K562 (cell line): Measurements from ENCODE around the gene UQCRH. TPM values are rescaled to one million over a fixed set of nuclear protein-coding genes. Genes with fewer than 3 reads are reported as not detected.

ENCODE experiments used
- C11orf30 ChIP-seq: fragments of 450-650 bp; IDR thresholded peaks from 2 replicates; pipeline ENCODE4 v1.6.1; 2016; ENCODE audit warnings: low read depth, mild to moderate bottlenecking
- CBX3 ChIP-seq, 2 experiments: IDR thresholded peaks; 1 replicate in 1 of 2; 2 replicates in 1 of 2; pipeline ENCODE4 v1.6.1; 2012; ENCODE audit warnings: inconsistent platforms in 2 of 2, low read length in 2 of 2, borderline replicate concordance in 1 of 2, control low read depth in 1 of 2
- CXXC5 ChIP-seq: fragments of 250-450 bp; sonication (Bioruptor Pico); IDR thresholded peaks from 2 replicates; pipeline ENCODE4 v1.8.0; 2022; ENCODE audit warnings: inconsistent platforms, mild to moderate bottlenecking, moderate library complexity
- EHMT2 ChIP-seq: fragments of 450-650 bp; IDR thresholded peaks from 2 replicates; pipeline ENCODE4 v1.6.1; 2018; ENCODE audit warnings: antibody characterized with exemption
- ELF2 ChIP-seq: fragments of 250-450 bp; sonication (Bioruptor Pico); IDR thresholded peaks from 2 replicates; pipeline ENCODE4 v1.5.0; 2021; ENCODE audit warnings: mild to moderate bottlenecking
- GABPA ChIP-seq: fragments of 200-800 bp; sonication (Bioruptor generic); conservative IDR thresholded peaks from 2 replicates; pipeline ENCODE4 v1.6.1; 2016; ENCODE audit warnings: low read depth, missing genetic modification characterization, missing compliant biosample characterization
- GABPB2 ChIP-seq: fragments of 250-450 bp; sonication (Bioruptor Pico); conservative IDR thresholded peaks from 2 replicates; pipeline ENCODE4 v1.5.1; 2021; ENCODE audit warnings: mild to moderate bottlenecking
- GATAD2B ChIP-seq: fragments of 450-650 bp; IDR thresholded peaks from 2 replicates; pipeline ENCODE4 v1.6.1; 2017; ENCODE audit warnings: mild to moderate bottlenecking, borderline replicate concordance
- HOXB6 ChIP-seq: fragments of 250-450 bp; sonication (Bioruptor Pico); IDR thresholded peaks from 2 replicates; pipeline ENCODE4 v1.5.1; 2022; ENCODE audit warnings: mild to moderate bottlenecking, borderline replicate concordance
- KDM4B ChIP-seq, 2 experiments: fragments of 450-650 bp in 1 of 2; sonication (generic) in 1 of 2; IDR thresholded peaks; 2 replicates each; pipeline ENCODE4 v1.6.1; 2016 to 2017; ENCODE audit warnings: borderline replicate concordance in 2 of 2, antibody characterized with exemption in 1 of 2, low read depth in 1 of 2, mild to moderate bottlenecking in 1 of 2
- MAFK ChIP-seq: IDR thresholded peaks from 2 replicates; pipeline ENCODE4 v1.6.1; 2011; ENCODE audit warnings: low read length, improper control_type of control experiment
- MECOM ChIP-seq: fragments of 250-450 bp; sonication (Bioruptor Pico); IDR thresholded peaks from 2 replicates; pipeline ENCODE4 v1.8.0; 2022; ENCODE audit warnings: inconsistent platforms
- MIER1 ChIP-seq: fragments of 450-650 bp; IDR thresholded peaks from 2 replicates; pipeline ENCODE4 v1.6.1; 2016; ENCODE audit warnings: antibody characterized with exemption, mild to moderate bottlenecking, low read depth
- NFRKB ChIP-seq: fragments of 450-650 bp; IDR thresholded peaks from 2 replicates; pipeline ENCODE4 v1.6.1; 2016; ENCODE audit warnings: low read depth
- PTBP1 ChIP-seq: fragments of 200-400 bp; formaldehyde crosslinking; IDR thresholded peaks from 2 replicates; pipeline ENCODE4 v1.6.1; 2017; ENCODE audit warnings: low read depth, low read length
- PTTG1 ChIP-seq: fragments of 450-650 bp; IDR thresholded peaks from 2 replicates; pipeline ENCODE4 v1.6.1; 2016; ENCODE audit warnings: low read depth, mild to moderate bottlenecking, missing genetic modification characterization, missing compliant biosample characterization
- RBBP5 ChIP-seq: fragments of 200-600 bp; sonication (generic); IDR thresholded peaks from 2 replicates; pipeline ENCODE4 v1.6.1; 2012; ENCODE audit warnings: borderline replicate concordance, mild to moderate bottlenecking, low read length, control low read depth, inconsistent platforms; ENCODE audit not compliant: insufficient read depth, poor library complexity, severe bottlenecking
- SETDB1 ChIP-seq: IDR thresholded peaks from one replicate; pipeline ENCODE4 v1.6.1; 2012; ENCODE audit warnings: low read length, control low read depth, inconsistent platforms
- SMAD3 ChIP-seq: fragments of 450-650 bp; formaldehyde crosslinking; conservative IDR thresholded peaks from 2 replicates; pipeline ENCODE4 v1.4.0; 2020; ENCODE audit warnings: mild to moderate bottlenecking
- TRIM28 ChIP-seq: fragments of 450-650 bp; IDR thresholded peaks from 2 replicates; pipeline ENCODE4 v1.6.1; 2017
- ZBTB1 ChIP-seq: sonication (generic); formaldehyde crosslinking; IDR thresholded peaks from 2 replicates; pipeline ENCODE4 v1.8.1; 2023; ENCODE audit warnings: missing genetic modification reagents, low read depth, mild to moderate bottlenecking, borderline replicate concordance
- ZNF165 ChIP-seq: fragments of 250-450 bp; sonication (Bioruptor Pico); IDR thresholded peaks from 2 replicates; pipeline ENCODE4 v1.4.0; 2020; ENCODE audit warnings: borderline replicate concordance
- ZNF263 ChIP-seq: sonication (generic); formaldehyde crosslinking; IDR thresholded peaks from 2 replicates; pipeline ENCODE4 v1.8.0; 2022; ENCODE audit warnings: mild to moderate bottlenecking, missing genetic modification reagents, borderline replicate concordance
- ZNF431 ChIP-seq: sonication (generic); formaldehyde crosslinking; IDR thresholded peaks from 2 replicates; pipeline ENCODE4 v1.8.0; 2022; ENCODE audit warnings: mild to moderate bottlenecking, missing genetic modification reagents
- ZNF445 ChIP-seq: fragments of 250-450 bp; sonication (Bioruptor Pico); IDR thresholded peaks from 2 replicates; pipeline ENCODE4 v1.4.0; 2020; ENCODE audit warnings: low read depth, mild to moderate bottlenecking, moderate library complexity
- ZNF79 ChIP-seq: fragments of 250-450 bp; sonication (Bioruptor Pico); IDR thresholded peaks from 2 replicates; pipeline ENCODE4 v1.4.0; 2020; ENCODE audit warnings: low read depth, mild to moderate bottlenecking, moderate library complexity
- polyA plus RNA-seq, 8 experiments: library from polyadenylated mRNA; depleted of rRNA in 4 of 8; stranded (reverse) in 5 of 8; unstranded in 3 of 8; fragments of >200 nt; fragmentation: Nextera tagmentation in 2 of 8; fragmentation: Illumina TruSeq in 1 of 8; extraction: Ambion mirVana in 2 of 8; extraction: Trizol in 1 of 8; gene quantifications; 2 replicates each; pipeline versions ENCODE4 v1.2.1 to v1.2.3, GENCODE V29; 2011 to 2014; ENCODE audit warnings: inconsistent platforms in 1 of 8, missing spikeins in 1 of 8
- total RNA-seq, 7 experiments: library from RNA; depleted of rRNA in 6 of 7; stranded (reverse); fragments of >200 nt in 6 of 7; fragmentation: Illumina TruSeq in 2 of 7; extraction: Trizol in 2 of 7; gene quantifications; 2 replicates each; pipeline versions ENCODE4 v1.2.1 to v1.2.3, GENCODE V29; 2011 to 2021; ENCODE audit warnings: low replicate concordance in 1 of 7
- TF ChIP-seq, protein P1 (sequence below): fragments of 450-650 bp; formaldehyde crosslinking; IDR thresholded peaks from 2 replicates; pipeline ENCODE4 v1.4.0; 2020; ENCODE audit warnings: mild to moderate bottlenecking, moderate library complexity
- TF ChIP-seq, protein P2 (sequence below): fragments of 250-450 bp; sonication (Bioruptor Pico); IDR thresholded peaks from 2 replicates; pipeline ENCODE4 v1.5.0; 2021
- TF ChIP-seq, protein P3 (sequence below): fragments of 450-650 bp; formaldehyde crosslinking; IDR thresholded peaks from 2 replicates; pipeline ENCODE4 v1.4.0; 2022; ENCODE audit warnings: mild to moderate bottlenecking, moderate library complexity

UQCRH gene
- total and polyA plus RNA-seq, 9 of the 15 experiments (the other 6 are each of a cell fraction or from before 2014, with no cell fraction given), result 1,267 to 5,184 (median 2,410) TPM

DNA sequence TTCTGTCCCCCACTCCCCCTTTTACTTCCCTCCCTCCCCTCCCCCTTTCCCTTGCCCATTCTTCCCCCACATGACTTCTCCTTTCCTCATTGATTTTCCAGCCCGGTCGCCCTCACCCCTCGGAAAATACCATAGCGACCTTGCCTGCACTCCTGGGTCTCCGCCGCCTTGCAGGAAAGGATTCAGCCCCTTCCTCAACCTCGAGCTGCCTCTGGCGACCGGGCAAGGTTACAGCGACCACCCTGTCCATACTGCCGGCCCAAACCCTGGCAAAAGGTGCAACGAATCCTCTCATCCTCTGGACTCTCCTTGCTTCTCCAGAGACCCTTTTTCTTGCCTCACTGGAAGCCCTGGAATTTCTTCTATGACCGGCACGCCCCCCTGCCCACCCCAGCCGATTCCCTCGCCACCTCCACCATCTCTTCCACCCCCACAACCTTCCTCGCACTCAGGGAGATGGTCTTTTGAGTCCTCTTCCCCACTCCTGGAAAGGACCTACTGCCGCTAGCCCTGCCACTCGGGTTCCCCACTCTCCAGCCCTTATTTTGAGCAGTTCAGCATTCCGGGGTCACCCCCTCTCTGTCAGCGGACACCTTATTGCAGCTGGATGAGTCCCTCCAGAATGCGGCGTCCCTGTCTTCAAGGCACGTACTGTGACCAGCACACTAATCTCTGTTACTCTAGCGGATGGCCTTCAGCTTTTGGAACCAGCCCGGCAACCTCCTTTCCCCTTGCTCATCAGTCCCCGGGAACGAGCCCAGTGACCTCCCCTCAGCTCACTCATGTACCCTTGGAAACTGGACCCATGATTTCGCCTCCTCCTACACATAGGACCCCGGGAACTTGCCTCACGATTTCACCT is 38.0 kb downstream of the UQCRH start (continued):
- peak; percentile 15; the same call in 1 of the 2 replicates for TF ChIP-seq MIER1
- TF ChIP-seq HOXB6 (CRISPR knock-in tag), result no peak
- no peak for TF ChIP-seq ZNF165 (CRISPR knock-in tag)
- TF ChIP-seq GATAD2B, result no peak
- TF ChIP-seq, protein P1, sequence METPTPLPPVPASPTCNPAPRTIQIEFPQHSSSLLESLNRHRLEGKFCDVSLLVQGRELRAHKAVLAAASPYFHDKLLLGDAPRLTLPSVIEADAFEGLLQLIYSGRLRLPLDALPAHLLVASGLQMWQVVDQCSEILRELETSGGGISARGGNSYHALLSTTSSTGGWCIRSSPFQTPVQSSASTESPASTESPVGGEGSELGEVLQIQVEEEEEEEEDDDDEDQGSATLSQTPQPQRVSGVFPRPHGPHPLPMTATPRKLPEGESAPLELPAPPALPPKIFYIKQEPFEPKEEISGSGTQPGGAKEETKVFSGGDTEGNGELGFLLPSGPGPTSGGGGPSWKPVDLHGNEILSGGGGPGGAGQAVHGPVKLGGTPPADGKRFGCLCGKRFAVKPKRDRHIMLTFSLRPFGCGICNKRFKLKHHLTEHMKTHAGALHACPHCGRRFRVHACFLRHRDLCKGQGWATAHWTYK (CRISPR knock-in tag), result no peak
- TF ChIP-seq SETDB1, result no peak
- TF ChIP-seq MAFK, result no peak
- no peak for TF ChIP-seq TRIM28
- no peak for TF ChIP-seq CXXC5
- TF ChIP-seq C11orf30, result no peak
- no peak for TF ChIP-seq MECOM (CRISPR knock-in tag)
- 0 out of 2 replicates have a peak, but pooled peaks have one; percentile 7 for TF ChIP-seq EHMT2
- peak; percentile 56; the same call in 1 of the 2 replicates for TF ChIP-seq ZBTB1 (CRISPR knock-in tag)
- no peak for TF ChIP-seq PTBP1
- TF ChIP-seq ZNF445 (CRISPR knock-in tag), result no peak
- no peak for TF ChIP-seq GABPB2 (CRISPR knock-in tag)
- TF ChIP-seq RBBP5, result no peak
- TF ChIP-seq KDM4B (IDR thresholded peaks at IDR 0.05; ENCODE audit: borderline replicate concordance in 2 of 2, low read depth in 1 of 2), result no peak
- TF ChIP-seq ELF2, result no peak
- TF ChIP-seq PTTG1 (tag), result no peak
- no peak for TF ChIP-seq CBX3 (IDR thresholded peaks at IDR 0.05; ENCODE audit: borderline replicate concordance in 1 of 2, low read length in 2 of 2)
- TF ChIP-seq GABPA (tag), result no peak
- TF ChIP-seq ZNF79 (CRISPR knock-in tag), result no peak
- no peak for TF ChIP-seq ZNF263 (CRISPR knock-in tag)
- TF ChIP-seq ZNF431 (CRISPR knock-in tag), result no peak
- no peak for TF ChIP-seq NFRKB
- TF ChIP-seq, protein P2, sequence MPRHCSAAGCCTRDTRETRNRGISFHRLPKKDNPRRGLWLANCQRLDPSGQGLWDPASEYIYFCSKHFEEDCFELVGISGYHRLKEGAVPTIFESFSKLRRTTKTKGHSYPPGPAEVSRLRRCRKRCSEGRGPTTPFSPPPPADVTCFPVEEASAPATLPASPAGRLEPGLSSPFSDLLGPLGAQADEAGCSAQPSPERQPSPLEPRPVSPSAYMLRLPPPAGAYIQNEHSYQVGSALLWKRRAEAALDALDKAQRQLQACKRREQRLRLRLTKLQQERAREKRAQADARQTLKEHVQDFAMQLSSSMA, result no peak
- TF ChIP-seq, protein P3, sequence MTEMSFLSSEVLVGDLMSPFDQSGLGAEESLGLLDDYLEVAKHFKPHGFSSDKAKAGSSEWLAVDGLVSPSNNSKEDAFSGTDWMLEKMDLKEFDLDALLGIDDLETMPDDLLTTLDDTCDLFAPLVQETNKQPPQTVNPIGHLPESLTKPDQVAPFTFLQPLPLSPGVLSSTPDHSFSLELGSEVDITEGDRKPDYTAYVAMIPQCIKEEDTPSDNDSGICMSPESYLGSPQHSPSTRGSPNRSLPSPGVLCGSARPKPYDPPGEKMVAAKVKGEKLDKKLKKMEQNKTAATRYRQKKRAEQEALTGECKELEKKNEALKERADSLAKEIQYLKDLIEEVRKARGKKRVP (CRISPR knock-in tag), result no peak
- no peak for TF ChIP-seq SMAD3 (CRISPR knock-in tag)
